K562 (cell line): Measurements from ENCODE around the gene NMNAT2.

Experiments used
- CTCF ChIP-seq, 3 experiments: IDR thresholded peaks in 2 of 3; conservative IDR thresholded peaks in 1 of 3; 2 replicates each; pipeline ENCODE4 v1.5.1; 2011 to 2012; ENCODE audit warnings: low read length in 3 of 3, mild to moderate bottlenecking in 3 of 3, control low read depth in 2 of 3, improper control_type of control experiment in 1 of 3, inconsistent platforms in 1 of 3, low read depth in 1 of 3, mixed read lengths in 1 of 3, moderate library complexity in 1 of 3; ENCODE audit not compliant: insufficient read depth in 2 of 3
- KDM4B ChIP-seq, 2 experiments: fragments of 450-650 bp in 1 of 2; sonication (generic) in 1 of 2; IDR thresholded peaks; 2 replicates each; pipeline ENCODE4 v1.6.1; 2016 to 2017; ENCODE audit warnings: borderline replicate concordance in 2 of 2, antibody characterized with exemption in 1 of 2, low read depth in 1 of 2, mild to moderate bottlenecking in 1 of 2

GRCh38 chr1:183315991-183316758 lies 102.0 kb downstream of the NMNAT2 start:
- TF ChIP-seq KDM4B (IDR thresholded peaks at IDR 0.05; ENCODE audit: borderline replicate concordance in 2 of 2, low read depth in 1 of 2) (no peak), CTCF (IDR thresholded peaks at IDR 0.05 in 2 of 3, conservative IDR thresholded peaks at IDR 0.05 in 1 of 3; ENCODE audit: insufficient read depth in 2 of 3, low read depth in 1 of 3, low read length in 3 of 3) (no peak)
